GM19395 (cell line): ENCODE results near the gene ZNF845.
"Not testable (repeated sequence)": the region's sequence is repeated elsewhere in the genome, so short reads cannot be mapped to it uniquely, and the experiment has no call there.

Source experiments
- ATAC-seq: cut with Tn5 transposase; IDR thresholded peaks from one replicate; pipeline ENCODE4 v1.9.1; 2021; ENCODE audit warnings: mild to moderate bottlenecking, moderate library complexity; ENCODE audit not compliant: unreplicated experiment

ZNF845 gene

DNA sequence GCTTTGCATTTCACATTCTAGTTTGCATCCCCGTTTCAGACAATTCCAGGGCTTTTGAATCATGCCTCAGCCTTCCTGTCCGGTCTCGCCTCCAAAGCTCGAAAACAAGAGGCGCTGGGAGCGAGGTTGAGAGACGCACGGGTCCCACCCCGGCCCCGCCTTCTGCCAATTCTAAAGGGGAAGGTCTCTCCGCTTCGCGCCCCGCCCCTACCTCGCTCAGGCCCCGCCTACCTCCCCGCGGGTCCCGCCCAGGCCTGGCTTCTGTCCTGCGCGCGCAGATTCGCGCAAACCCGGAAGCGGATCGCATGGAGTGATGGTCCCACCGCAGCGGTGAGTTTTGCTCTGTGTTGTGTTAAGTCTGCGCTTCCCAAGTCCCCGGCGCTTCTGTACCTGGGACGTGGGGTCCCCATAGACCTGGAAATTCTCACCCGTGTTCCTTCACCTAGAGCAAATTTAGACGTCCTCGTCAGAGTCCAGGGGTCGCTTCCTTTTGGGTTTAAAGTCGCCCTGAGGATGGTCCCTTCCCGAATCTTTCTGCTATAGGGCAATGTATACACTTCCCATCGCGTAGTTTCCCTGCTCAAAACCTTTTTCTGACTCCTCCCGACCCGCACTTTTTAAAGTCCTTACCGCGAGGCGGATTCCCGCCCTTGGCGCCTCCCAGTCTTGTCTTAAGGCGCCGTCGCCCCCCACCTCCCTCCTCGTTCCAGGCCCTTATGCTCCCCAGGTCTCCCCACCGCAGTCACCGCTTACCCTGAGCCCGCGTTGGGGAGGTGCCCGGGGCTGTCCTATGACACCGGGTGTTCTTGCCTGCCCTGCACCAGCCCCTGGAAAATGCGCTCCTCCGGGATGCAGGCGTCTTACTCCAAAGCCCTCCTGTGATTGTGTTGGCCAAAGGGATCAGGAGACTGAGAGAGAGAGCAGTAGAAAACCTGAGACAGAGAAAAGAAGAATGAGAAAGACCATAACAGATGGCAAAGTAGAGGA is at the start of gene ZNF845:
Gene ZNF845 (plus strand): TSS at position 287 of the 987 bp plus-strand sequence. CDS start 7,559 bp downstream, outside the sequence.
- peak; percentile 84 for ATAC-seq

GRCh38 chr19:53285087-53285486 is 48.5 kb upstream of the ZNF845 start:
- no peak for ATAC-seq

GRCh38 chr19:53290758-53291549 is 42.6 kb upstream of the ZNF845 start:
- ATAC-seq, result no peak

- ATAC-seq, result no peak
Measured at GRCh38 chr19:53294786-53295441, 38.6 kb upstream of the ZNF845 start.

DNA sequence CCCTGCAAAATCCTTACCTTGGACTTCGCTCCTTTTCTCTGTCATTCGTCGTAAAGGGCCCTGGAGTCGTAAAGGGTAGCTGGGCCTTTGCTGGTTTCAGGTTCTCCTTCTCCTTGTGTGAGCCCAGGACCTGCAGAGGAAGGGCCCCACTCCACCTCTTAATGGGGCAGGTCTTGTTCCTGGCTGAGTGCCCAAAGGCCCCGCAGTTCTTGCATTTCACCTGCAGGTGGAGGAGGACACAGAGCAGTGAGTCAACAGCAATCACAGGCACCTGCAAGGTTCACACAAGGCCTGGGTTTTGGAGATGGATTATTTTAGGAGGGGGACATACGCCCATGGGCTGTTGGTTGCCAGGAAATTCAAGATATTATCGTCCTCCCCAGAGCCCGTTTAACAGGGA is 32.2 kb upstream of the ZNF845 start:
- ATAC-seq, result not testable (repeated sequence)

- ATAC-seq, result no peak
Measured at GRCh38 chr19:53308339-53308811, 25.2 kb upstream of the ZNF845 start.

GRCh38 chr19:53311044-53311443 is 22.5 kb upstream of the ZNF845 start:
- no peak for ATAC-seq

DNA sequence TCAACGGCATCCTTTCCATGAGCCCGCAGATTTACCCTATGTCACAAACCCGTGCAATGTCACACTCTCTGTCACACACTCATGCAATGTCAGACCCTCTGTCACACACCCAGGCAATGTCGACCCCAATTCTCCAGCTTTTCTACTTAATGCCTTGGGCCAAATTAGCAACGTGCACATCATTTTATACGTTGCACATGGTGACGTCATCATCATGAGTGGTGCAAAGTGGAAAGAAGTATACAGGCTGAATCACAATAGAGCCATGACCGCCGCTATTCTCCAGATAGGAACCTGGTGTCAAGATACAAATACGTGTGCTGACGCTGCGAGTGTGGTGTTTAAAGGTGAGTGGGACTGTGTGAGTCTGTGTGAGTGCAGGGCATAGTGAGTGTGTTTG is 21.7 kb upstream of the ZNF845 start:
- ATAC-seq, result no peak

- no peak for ATAC-seq
Measured at GRCh38 chr19:53328967-53329366, 4.6 kb upstream of the ZNF845 start.

- no peak for ATAC-seq
Measured at GRCh38 chr19:53332484-53332883, 1.1 kb upstream of the ZNF845 start.

- no peak for ATAC-seq
Measured at GRCh38 chr19:53333066-53333462, 485 bp upstream of the ZNF845 start.

DNA sequence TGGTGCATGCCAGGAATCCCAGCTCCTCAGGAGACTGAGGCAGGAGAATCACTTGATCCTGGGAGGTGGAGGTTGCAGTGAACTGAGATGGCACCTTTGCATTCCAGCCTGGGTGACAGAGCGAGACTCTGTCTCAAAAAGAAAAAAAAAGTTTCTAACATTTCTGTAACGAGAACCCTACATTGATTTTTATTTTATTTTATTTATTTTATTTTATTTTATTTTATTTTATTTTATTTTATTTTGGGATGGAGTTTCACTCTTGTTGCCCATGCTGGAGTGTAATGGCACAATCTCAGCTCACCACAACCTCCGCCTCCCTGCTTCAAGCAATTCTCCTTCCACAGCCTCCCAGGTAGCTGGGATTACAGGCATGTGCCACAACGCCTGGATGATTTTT is 10.9 kb downstream of the ZNF845 start:
- ATAC-seq, result not testable (repeated sequence)

DNA sequence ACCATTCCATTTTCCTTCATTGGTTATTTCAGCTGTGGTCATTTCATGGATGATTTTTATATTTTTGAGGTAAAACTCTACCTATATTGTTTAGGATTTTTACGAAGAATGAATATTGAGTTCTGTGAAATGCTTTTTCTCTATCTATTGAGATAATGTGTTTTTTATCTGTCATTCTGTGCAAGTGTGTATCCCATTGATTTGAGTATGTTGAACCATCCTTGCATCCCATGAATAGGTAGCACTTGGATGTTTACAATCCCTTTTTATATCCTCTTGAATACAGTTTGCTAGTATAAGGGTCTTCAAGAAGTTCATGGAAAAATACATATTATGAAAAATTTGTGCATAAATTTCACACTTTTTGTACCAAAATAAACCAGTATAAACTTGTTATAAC is 22.2 kb downstream of the ZNF845 start:
- ATAC-seq, result no peak

DNA sequence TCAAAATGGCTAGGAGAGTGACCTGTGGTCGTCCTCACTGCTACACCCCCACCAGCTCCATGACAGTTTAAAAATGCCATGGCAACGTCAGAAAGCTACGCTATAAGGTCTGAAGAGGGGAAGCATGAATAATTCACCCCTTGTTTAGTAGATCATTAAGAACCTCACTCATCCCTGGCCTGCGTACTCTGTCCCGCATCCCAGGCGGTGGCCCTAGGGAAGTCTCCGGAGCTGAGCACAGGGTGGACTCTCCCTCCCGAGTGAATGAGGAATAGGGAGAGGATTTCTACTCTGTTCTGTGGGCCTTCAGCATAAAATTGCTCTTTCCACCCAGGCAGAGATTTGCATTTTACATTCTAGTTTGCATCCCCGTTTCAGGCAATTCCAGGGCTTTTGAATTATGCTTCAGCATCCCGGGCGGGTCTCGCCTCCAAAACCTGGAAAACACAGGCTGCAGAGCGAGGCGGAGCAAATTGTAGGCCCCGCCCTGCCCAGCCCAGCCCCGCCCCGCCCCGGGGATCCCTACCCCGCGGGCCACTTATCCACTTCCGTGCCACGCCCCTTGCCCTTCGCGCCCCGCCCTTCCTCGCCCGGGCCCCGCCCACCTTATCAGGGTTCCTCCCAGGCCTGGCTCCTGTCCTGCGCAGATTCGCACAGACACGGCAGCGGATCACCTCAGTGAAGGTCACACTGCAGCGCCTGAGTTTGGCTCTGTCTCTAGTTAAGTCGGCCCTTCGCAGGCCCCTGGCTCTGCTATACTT is 24.5 kb downstream of the ZNF845 start:
- no peak for ATAC-seq

DNA sequence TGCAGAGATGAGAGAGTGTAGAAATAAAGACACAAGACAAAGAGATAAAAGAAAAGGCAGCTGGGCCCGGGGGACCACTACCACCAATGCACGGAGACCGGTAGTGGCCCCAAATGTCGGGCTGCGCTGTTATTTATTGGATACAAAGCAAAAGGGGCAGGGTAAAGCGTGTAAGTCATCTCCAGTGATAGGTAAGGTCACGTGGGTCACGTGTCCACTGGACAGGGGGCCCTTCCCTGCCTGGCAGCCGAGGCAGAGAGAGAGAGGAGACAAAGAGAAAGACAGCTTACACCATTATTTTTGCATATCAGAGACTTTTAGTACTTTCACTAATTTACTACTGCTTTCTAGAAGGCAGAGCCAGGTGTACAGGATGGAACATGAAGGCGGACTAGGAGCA is 26.5 kb downstream of the ZNF845 start:
- not testable (repeated sequence) for ATAC-seq

DNA sequence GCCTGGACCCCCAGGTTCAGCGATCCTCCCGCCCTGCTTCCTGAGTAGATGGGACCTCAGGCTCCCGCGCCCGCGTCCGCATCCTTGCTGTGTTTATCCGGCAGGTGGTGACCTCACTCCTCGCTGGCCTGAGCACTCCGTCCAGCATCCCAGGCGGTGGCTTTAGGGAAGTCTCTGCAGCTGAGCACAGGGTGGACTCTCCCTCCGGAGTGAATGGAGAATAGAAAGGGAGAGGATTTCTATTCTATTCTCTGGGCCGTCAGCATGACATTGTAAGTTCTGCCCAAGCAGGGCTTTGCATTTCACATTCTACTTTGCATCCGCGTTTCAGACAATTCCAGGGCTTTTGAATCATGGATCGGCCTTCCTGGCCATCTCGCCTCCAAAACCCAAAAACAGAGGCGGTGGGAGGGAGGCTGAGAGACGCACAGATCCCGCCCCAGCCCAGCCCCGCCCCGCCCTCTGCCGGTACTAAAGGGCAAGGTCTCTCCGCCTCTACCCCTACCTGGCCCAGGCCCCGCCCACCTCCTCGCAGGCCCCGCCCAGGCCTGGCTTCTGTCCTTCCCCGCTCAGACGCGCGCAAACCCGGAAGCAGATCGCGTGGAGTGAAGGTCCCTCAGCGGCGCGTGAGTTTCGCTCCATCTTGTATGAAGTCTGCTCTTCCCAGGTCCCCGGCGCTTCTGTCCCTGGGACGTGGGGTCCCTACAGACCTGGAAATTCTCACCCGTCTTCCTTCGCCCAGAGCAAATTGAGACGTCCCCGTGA is 31.8 kb downstream of the ZNF845 start, which contains the start of gene ZNF525:
Gene ZNF525 (plus strand): TSS at position 572 of the 765 bp plus-strand sequence. CDS start 6,577 bp downstream, outside the sequence.
- ATAC-seq, result peak; percentile 93

DNA sequence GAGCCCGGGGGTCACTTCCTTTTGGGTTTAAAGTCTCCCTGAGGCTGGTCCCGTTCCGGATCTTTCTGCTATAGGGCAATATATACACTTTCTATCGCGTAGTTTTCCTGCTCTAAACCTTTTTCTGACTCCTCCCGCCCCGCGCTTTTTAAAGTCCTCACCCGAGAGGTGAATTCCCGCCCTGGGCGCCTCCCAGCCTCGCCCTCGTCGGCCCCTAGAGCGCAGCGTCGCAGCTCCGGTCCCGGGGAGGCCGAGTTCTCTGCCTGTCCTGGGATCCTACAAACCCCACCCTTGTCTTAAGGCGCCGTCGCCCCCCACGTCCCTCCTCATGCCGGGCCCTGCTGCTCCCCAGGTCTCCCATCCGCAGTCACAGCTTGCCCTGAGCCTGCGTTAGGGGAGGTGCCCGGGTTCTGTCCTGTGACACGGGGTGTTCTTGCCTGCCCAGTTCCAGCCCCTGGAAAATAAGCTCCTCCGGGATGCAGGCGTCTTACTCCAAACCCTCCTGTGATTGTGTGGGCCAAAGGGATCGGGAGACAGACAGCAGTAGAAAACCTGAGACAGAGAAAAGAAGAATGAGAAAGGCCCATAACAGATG is 32.4 kb downstream of the ZNF845 start:
- peak; percentile 58 for ATAC-seq

- no peak for ATAC-seq
Measured at GRCh38 chr19:53372196-53372595, 38.6 kb downstream of the ZNF845 start.

DNA sequence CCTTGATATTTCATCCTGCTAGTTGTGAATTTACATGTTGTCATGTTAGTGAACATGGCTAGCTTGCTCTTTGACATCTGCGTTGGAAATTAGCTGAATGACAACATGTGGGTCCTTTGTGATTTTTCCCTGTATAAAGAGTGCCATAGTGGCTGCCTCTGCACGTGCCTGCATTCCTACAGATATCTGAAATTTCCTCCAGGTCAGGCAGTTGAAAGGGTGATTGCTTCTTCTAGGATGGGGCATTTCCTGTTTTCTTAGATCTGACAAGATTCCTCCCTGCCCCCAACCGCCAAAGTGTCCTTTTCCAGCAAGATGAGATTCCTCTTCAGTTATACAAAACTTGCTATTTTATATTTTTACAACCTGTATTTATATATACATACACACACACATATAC is 40.7 kb downstream of the ZNF845 start:
- no peak for ATAC-seq
